Measurements from ENCODE around the gene AKAP13.

AKAP13 gene

DNA sequence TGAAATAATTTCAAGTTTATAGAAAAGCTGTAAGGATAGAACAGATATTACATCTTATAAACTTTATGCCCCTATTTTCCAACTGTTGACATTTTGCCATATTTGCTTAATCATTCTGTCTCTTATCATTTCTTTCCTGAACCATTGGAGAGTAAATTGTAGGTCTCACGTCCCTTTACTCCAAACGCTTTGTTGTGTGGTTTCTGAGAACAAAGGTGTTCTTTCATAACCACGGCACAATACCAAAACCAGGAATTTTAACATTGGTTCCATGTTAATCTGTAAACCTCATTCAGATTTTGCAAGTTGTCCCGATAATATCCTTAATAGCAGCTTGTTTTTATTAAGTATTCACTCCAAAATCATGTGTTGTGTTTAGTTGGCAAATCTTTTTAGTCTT, 134.8 kb downstream of the AKAP13 start:
- no peak for TF ChIP-seq CTCF (IDR thresholded peaks at IDR 0.05)
- no peaks in the 10 kb centered on the region for H3K36me3 ChIP-seq
- no peaks in the 10 kb centered on the region for H3K27me3 ChIP-seq
- H3K9me3 ChIP-seq: no peaks in the 10 kb centered on the region
- H3K4me1 ChIP-seq (ENCODE audit: control insufficient read depth in 1 of 2, insufficient read depth in 1 of 2, low read depth in 1 of 2, low read length in 1 of 2): no peaks in the 10 kb centered on the region
- H3K27ac ChIP-seq: no peak overlapping the region
- H3K4me3 ChIP-seq (ENCODE audit: low read depth in 1 of 2, low read length in 1 of 2): no peak overlapping the region

GRCh38 chr15:85517086-85517485, 136.7 kb downstream of the AKAP13 start:
- no peak overlapping the region for H3K27ac ChIP-seq
- H3K36me3 ChIP-seq: no peaks in the 10 kb centered on the region
- no peak overlapping the region for H3K4me3 ChIP-seq (ENCODE audit: low read depth in 1 of 2, low read length in 1 of 2)
- H3K27me3 ChIP-seq: no peaks in the 10 kb centered on the region
- H3K9me3 ChIP-seq: no peaks in the 10 kb centered on the region
- no peak for TF ChIP-seq CTCF (IDR thresholded peaks at IDR 0.05)
- no peaks in the 10 kb centered on the region for H3K4me1 ChIP-seq (ENCODE audit: control insufficient read depth in 1 of 2, insufficient read depth in 1 of 2, low read depth in 1 of 2, low read length in 1 of 2)

- no peak overlapping the region for H3K27ac ChIP-seq
- H3K4me1 ChIP-seq (ENCODE audit: control insufficient read depth in 1 of 2, insufficient read depth in 1 of 2, low read depth in 1 of 2, low read length in 1 of 2): no peaks in the 10 kb centered on the region
- H3K27me3 ChIP-seq: no peaks in the 10 kb centered on the region
- H3K4me3 ChIP-seq (ENCODE audit: low read depth in 1 of 2, low read length in 1 of 2): no peak overlapping the region
- no peaks in the 10 kb centered on the region for H3K9me3 ChIP-seq
- TF ChIP-seq CTCF (IDR thresholded peaks at IDR 0.05): no peak
- H3K36me3 ChIP-seq: no peaks in the 10 kb centered on the region
These were observed 138.8 kb downstream of the AKAP13 start for GRCh38 chr15:85518979-85519761.

DNA sequence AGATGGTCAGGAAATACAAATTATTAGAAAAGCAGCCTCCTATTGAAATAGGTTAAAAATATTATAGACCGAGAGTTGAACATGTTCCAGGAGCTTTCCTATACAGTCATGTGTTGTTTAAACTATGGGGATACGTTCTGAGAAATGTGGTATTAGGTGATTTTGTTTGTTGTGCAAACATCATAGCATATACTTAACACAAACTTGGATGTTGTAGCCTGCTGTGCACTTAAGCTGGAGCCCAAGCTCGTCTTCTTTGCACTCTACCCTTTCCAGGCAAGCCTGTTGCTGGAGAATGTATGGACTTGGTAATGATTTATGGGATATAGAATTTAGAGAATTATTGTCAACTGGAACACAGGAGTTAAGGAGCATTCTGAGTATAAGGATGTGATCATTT, 140.2 kb downstream of the AKAP13 start:
- Histone ChIP-seq H3K4me1 (ENCODE audit: control insufficient read depth in 1 of 2, insufficient read depth in 1 of 2, low read depth in 1 of 2, low read length in 1 of 2) (no peaks in the 10 kb centered on the region), H3K4me3 (ENCODE audit: low read depth in 1 of 2, low read length in 1 of 2) (no peak overlapping the region), H3K27ac (no peak overlapping the region), H3K27me3 (no peaks in the 10 kb centered on the region), H3K36me3 (no peaks in the 10 kb centered on the region), H3K9me3 (no peaks in the 10 kb centered on the region)
- no peak for TF ChIP-seq CTCF (IDR thresholded peaks at IDR 0.05)

DNA sequence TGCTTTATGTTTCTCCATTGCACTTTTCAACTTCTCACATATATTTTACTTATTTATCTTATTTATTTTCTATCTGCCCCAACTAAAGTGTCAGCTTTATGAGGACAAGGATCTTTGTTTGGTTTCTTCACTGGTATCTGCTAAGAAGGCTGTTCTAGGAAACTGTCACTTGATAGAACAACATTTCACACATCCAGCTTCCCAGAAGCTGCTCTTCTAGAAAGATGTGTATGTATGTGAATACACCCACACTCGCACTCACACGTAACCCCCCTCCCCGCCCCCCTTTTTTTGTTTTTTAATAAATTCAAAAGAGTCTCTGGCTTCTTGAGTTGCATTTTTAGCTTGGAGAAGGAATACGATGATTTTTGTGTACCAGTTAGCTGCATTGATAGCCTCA, 143.1 kb downstream of the AKAP13 start:
- Histone ChIP-seq H3K27ac (no peak overlapping the region), H3K36me3 (no peaks in the 10 kb centered on the region), H3K4me3 (ENCODE audit: low read depth in 1 of 2, low read length in 1 of 2) (no peak overlapping the region), H3K27me3 (no peaks in the 10 kb centered on the region), H3K4me1 (ENCODE audit: control insufficient read depth in 1 of 2, insufficient read depth in 1 of 2, low read depth in 1 of 2, low read length in 1 of 2) (peaks cover 16 to 17% of the 10 kb centered on the region in 2 experiments), H3K9me3 (no peaks in the 10 kb centered on the region)
- no peak for TF ChIP-seq CTCF (IDR thresholded peaks at IDR 0.05)
